ENCODE data around the gene CYRIA.

DNA sequence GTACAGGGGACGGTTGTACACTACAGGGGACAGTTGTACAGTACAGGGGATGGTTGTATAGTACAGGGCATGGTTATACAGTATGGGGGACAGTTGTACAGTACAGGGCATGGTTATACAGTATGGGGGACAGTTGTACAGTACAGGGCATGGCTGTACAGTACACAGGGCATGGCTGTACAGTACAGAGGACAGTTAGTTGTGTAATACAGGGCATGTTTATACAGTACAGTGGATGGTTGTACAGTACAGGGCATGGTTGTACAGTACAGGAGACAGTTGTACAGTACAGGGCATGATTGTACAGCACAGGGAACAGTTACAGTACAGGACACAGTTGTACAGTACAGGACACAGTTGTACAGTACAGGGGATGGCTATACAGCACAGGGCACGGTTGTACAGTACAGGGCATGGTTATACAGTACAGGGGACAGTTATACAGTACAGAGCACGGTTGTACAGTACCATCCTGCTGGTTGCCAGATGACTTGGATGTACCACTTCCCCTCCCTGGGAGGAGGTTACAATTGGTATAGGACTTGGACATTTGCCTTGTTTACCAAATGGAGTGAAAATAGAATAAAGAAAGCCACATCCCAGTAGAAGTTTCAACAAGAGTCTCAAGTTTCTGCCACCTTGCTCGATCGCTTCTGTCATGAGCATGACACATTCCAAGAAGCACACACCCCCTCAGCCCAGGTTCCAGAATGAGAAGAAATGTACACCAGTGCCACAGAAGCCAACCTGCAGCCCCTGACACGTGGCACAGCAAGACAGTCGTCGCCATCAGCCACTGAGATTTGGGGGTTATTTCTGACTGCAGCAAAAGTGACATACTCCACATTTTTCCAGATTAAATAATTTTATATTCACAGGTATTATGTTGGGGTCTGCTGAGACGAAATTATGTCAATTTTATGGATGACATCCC is 16.0 kb downstream of the CYRIA start:
- TF ChIP-seq GATA3 (IDR thresholded peaks at IDR 0.05; ENCODE audit: low read depth, low read length) (no peak), GATA2 (IDR thresholded peaks at IDR 0.05; ENCODE audit: low read depth, low read length) (no peak)

Data from SH-SY5Y (cell line).